H9 (cell line): ENCODE results near the gene SHPK. TPM values are rescaled to one million over a fixed set of nuclear protein-coding genes. Genes with fewer than 3 reads are reported as not detected.

Experiments
- DNase-seq: peaks from one replicate; pipeline ENCODE4 v3.0.0-alpha.2; 2017
- H2AFZ ChIP-seq: one replicate; pipeline ENCODE4 v1.6.1; 2013; ENCODE audit warnings: mild to moderate bottlenecking, low read length, control low read depth, moderate library complexity
- H2AK5ac ChIP-seq: 2 replicates; pipeline ENCODE4 v1.6.1; 2013; ENCODE audit warnings: low read length, control low read depth, mixed read lengths; ENCODE audit not compliant: insufficient read length
- H2BK120ac ChIP-seq: one replicate; pipeline ENCODE4 v1.6.1; 2013; ENCODE audit warnings: low read depth, mild to moderate bottlenecking, low read length, control low read depth, inconsistent platforms; ENCODE audit not compliant: poor library complexity, severe bottlenecking
- H2BK12ac ChIP-seq: 2 replicates; pipeline ENCODE4 v1.6.1; 2013; ENCODE audit warnings: low read length, control low read depth, mixed read lengths, low read depth; ENCODE audit not compliant: insufficient read length
- H2BK15ac ChIP-seq: 2 replicates; pipeline ENCODE4 v1.6.1; 2013; ENCODE audit warnings: low read depth, low read length, control low read depth
- H2BK20ac ChIP-seq: one replicate; pipeline ENCODE4 v1.6.1; 2013; ENCODE audit warnings: low read depth, mild to moderate bottlenecking, low read length, control low read depth, inconsistent platforms; ENCODE audit not compliant: poor library complexity, severe bottlenecking
- H2BK5ac ChIP-seq: 2 replicates; pipeline ENCODE4 v1.6.1; 2013; ENCODE audit warnings: low read length, control low read depth, mixed read lengths; ENCODE audit not compliant: insufficient read length
- H3K14ac ChIP-seq: 2 replicates; pipeline ENCODE4 v1.6.1; 2013; ENCODE audit warnings: low read length, control low read depth; ENCODE audit not compliant: insufficient read depth
- H3K18ac ChIP-seq: 2 replicates; pipeline ENCODE4 v1.6.1; 2013; ENCODE audit warnings: low read depth, mild to moderate bottlenecking, mixed read lengths, low read length, control low read depth; ENCODE audit not compliant: insufficient read length
- H3K23ac ChIP-seq: 2 replicates; pipeline ENCODE4 v1.6.1; 2013; ENCODE audit warnings: low read length, control low read depth, mixed read lengths, low read depth; ENCODE audit not compliant: insufficient read length
- H3K23me2 ChIP-seq: 2 replicates; pipeline ENCODE4 v1.6.1; 2013; ENCODE audit warnings: low read depth, mild to moderate bottlenecking, mixed read lengths, low read length, control low read depth; ENCODE audit not compliant: insufficient read length, poor library complexity, severe bottlenecking
- H3K27ac ChIP-seq: 2 replicates; pipeline ENCODE4 v1.5.1; 2013; ENCODE audit warnings: low read length, control low read depth, mixed read lengths, low read depth; ENCODE audit not compliant: insufficient read length
- H3K27me3 ChIP-seq: 2 replicates; pipeline ENCODE4 v1.6.1; 2013; ENCODE audit warnings: low read length, control low read depth, inconsistent platforms; ENCODE audit not compliant: insufficient read depth
- H3K4ac ChIP-seq: 2 replicates; pipeline ENCODE4 v1.6.1; 2013; ENCODE audit warnings: low read depth, mild to moderate bottlenecking, control low read depth, inconsistent platforms, low read length, moderate library complexity
- H3K4me1 ChIP-seq: 2 replicates; pipeline ENCODE4 v1.6.1; 2013; ENCODE audit warnings: low read length, control low read depth, inconsistent platforms; ENCODE audit not compliant: insufficient read depth
- H3K4me2 ChIP-seq: 2 replicates; pipeline ENCODE4 v1.6.1; 2013; ENCODE audit warnings: low read length, control low read depth, mixed read lengths; ENCODE audit not compliant: insufficient read length, insufficient read depth
- H3K56ac ChIP-seq: 2 replicates; pipeline ENCODE4 v1.6.1; 2013; ENCODE audit warnings: low read depth, mild to moderate bottlenecking, mixed read lengths, low read length, control low read depth; ENCODE audit not compliant: insufficient read length
- H3K79me1 ChIP-seq: 2 replicates; pipeline ENCODE4 v1.6.1; 2013; ENCODE audit warnings: low read depth, mild to moderate bottlenecking, moderate library complexity, low read length, control low read depth, inconsistent platforms; ENCODE audit not compliant: insufficient read depth, poor library complexity, severe bottlenecking
- H3K79me2 ChIP-seq: 2 replicates; pipeline ENCODE4 v1.6.1; 2013; ENCODE audit warnings: low read length, control low read depth, inconsistent platforms; ENCODE audit not compliant: insufficient read depth
- H3K9ac ChIP-seq: 2 replicates; pipeline ENCODE4 v1.6.1; 2013; ENCODE audit warnings: low read length, control low read depth, mixed read lengths; ENCODE audit not compliant: insufficient read length; ENCODE audit errors: extremely low read depth
- H3K9me3 ChIP-seq: one replicate; pipeline ENCODE4 v1.6.1; 2013; ENCODE audit warnings: low read depth, low read length, inconsistent platforms; ENCODE audit not compliant: control insufficient read depth
- H3T11ph ChIP-seq: one replicate; pipeline ENCODE4 v1.6.1; 2013; ENCODE audit warnings: mild to moderate bottlenecking, low read length, control low read depth, inconsistent platforms
- H4K20me1 ChIP-seq: one replicate; pipeline ENCODE4 v1.6.1; 2013; ENCODE audit not compliant: control insufficient read depth, insufficient read length, insufficient read depth
- H4K5ac ChIP-seq: 2 replicates; pipeline ENCODE4 v1.6.1; 2013; ENCODE audit warnings: low read depth, mild to moderate bottlenecking, mixed read lengths, low read length, control low read depth; ENCODE audit not compliant: insufficient read length
- H4K8ac ChIP-seq: replicated peaks from 2 replicates; pipeline ENCODE4 v1.6.1; 2013; ENCODE audit warnings: low read length, control low read depth, mixed read lengths, low read depth; ENCODE audit not compliant: insufficient read length
- H4K91ac ChIP-seq: 2 replicates; pipeline ENCODE4 v1.6.1; 2013; ENCODE audit warnings: low read depth, mild to moderate bottlenecking, moderate library complexity, mixed read lengths, low read length, control low read depth; ENCODE audit not compliant: insufficient read length
- H3K27ac Mint-ChIP-seq, 3 experiments: 2 replicates in 2 of 3; 3 replicates in 1 of 3; pipeline ENCODE4 v1.8.0; 2020 to 2021; ENCODE audit warnings: mixed read lengths in 3 of 3, mild to moderate bottlenecking in 1 of 3, moderate library complexity in 1 of 3
- H3K27me3 Mint-ChIP-seq: 2 replicates; pipeline ENCODE4 v1.8.0; 2021; ENCODE audit warnings: low read depth, mild to moderate bottlenecking, moderate library complexity, mixed read lengths
- H3K36me3 Mint-ChIP-seq, 3 experiments: 2 replicates in 2 of 3; 3 replicates in 1 of 3; pipeline ENCODE4 v1.8.0; 2020 to 2021; ENCODE audit warnings: low read depth in 3 of 3, mixed read lengths in 3 of 3; ENCODE audit not compliant: insufficient read depth in 1 of 3
- H3K4me1 Mint-ChIP-seq, 2 experiments: 2 replicates each; pipeline ENCODE4 v1.8.0; 2020; ENCODE audit warnings: mixed read lengths in 2 of 2
- H3K4me3 Mint-ChIP-seq, 2 experiments: 2 replicates in 1 of 2; 3 replicates in 1 of 2; pipeline ENCODE4 v1.8.0; 2020 to 2021; ENCODE audit warnings: mild to moderate bottlenecking in 2 of 2, mixed read lengths in 2 of 2, moderate library complexity in 1 of 2
- H3K9me3 Mint-ChIP-seq, 2 experiments: 2 replicates in 1 of 2; 3 replicates in 1 of 2; pipeline ENCODE4 v1.8.0; 2020; ENCODE audit warnings: mild to moderate bottlenecking in 2 of 2, mixed read lengths in 2 of 2, moderate library complexity in 1 of 2
- WGBS: extraction: QIAGEN DNeasy Blood & Tissue Kit; methylation state at CpG from one replicate; pipeline ENCODE4 v1.1.7; 2013; ENCODE audit warnings: missing lambda C conversion rate, low lambda C conversion rate, mixed read lengths; ENCODE audit not compliant: insufficient read length; ENCODE audit errors: extremely low coverage; 5-methylcytosine and 5-hydroxymethylcytosine counted together
- total RNA-seq: library from RNA; stranded (reverse); gene quantifications from 2 replicates; pipeline ENCODE4 v1.2.1, GENCODE V29; 2021
- TF ChIP-seq, protein P1 (sequence below): fragments of 200-600 bp; sonication (generic); conservative IDR thresholded peaks from 3 replicates; pipeline ENCODE4 v1.8.0; 2021; ENCODE audit warnings: antibody characterized with exemption, mild to moderate bottlenecking

SHPK gene
- total RNA-seq, 1 experiment from 2014 or later, result 27.0 TPM

- H3K4me1 ChIP-seq, result no peaks in the 10 kb centered on the region
- no peaks in the 10 kb centered on the region for H4K20me1 ChIP-seq
- H3K14ac ChIP-seq, result no peak overlapping the region
- Mint-ChIP-seq H3K9me3 (no peaks in the 10 kb centered on the region), H3K27me3 (peaks cover 4% of the 10 kb centered on the region; the same call in 1 of the 2 replicates), H3K4me1 (peaks cover 7 to 23% of the 10 kb centered on the region in 2 experiments), H3K27ac (no peak overlapping the region; a peak in 1 of 7 replicates), H3K4me3 (no peak overlapping the region), H3K36me3 (no peaks in the 10 kb centered on the region; a peak in 1 of 7 replicates)
- no peak overlapping the region for H3K4ac ChIP-seq
- H3K18ac ChIP-seq, result no peak overlapping the region
- H3K79me1 ChIP-seq, result no peaks in the 10 kb centered on the region
- H2AFZ ChIP-seq, result no peak overlapping the region
- H2BK15ac ChIP-seq, result no peak overlapping the region
- no peak overlapping the region for H4K91ac ChIP-seq
- H2BK12ac ChIP-seq, result no peak overlapping the region
- H3K27ac ChIP-seq, result no peak overlapping the region
- no peak overlapping the region for H2AK5ac ChIP-seq
- no peak overlapping the region for H4K8ac ChIP-seq
- no peak overlapping the region for H3K56ac ChIP-seq
- no peak overlapping the region for H2BK20ac ChIP-seq
- H3K23me2 ChIP-seq, result no peaks in the 10 kb centered on the region
- H3K9ac ChIP-seq, result no peak overlapping the region
- H3K27me3 ChIP-seq, result no peaks in the 10 kb centered on the region
- WGBS, result no CpG with 5 or more reads among the region's 20 CpGs
- no peaks in the 10 kb centered on the region for H3K79me2 ChIP-seq
- no peak for DNase-seq
- H3K4me2 ChIP-seq, result no peak overlapping the region
- H2BK5ac ChIP-seq, result no peak overlapping the region
- no peaks in the 10 kb centered on the region for H3K9me3 ChIP-seq
- TF ChIP-seq, protein P1, sequence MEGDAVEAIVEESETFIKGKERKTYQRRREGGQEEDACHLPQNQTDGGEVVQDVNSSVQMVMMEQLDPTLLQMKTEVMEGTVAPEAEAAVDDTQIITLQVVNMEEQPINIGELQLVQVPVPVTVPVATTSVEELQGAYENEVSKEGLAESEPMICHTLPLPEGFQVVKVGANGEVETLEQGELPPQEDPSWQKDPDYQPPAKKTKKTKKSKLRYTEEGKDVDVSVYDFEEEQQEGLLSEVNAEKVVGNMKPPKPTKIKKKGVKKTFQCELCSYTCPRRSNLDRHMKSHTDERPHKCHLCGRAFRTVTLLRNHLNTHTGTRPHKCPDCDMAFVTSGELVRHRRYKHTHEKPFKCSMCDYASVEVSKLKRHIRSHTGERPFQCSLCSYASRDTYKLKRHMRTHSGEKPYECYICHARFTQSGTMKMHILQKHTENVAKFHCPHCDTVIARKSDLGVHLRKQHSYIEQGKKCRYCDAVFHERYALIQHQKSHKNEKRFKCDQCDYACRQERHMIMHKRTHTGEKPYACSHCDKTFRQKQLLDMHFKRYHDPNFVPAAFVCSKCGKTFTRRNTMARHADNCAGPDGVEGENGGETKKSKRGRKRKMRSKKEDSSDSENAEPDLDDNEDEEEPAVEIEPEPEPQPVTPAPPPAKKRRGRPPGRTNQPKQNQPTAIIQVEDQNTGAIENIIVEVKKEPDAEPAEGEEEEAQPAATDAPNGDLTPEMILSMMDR, result no peak
- H3K23ac ChIP-seq, result no peak overlapping the region
- no peak overlapping the region for H2BK120ac ChIP-seq
- H3T11ph ChIP-seq, result no peak overlapping the region
- no peak overlapping the region for H4K5ac ChIP-seq
These were observed 45.5 kb upstream of the SHPK start for GRCh38 chr17:3681565-3681964.
